ENCODE measurements around the gene EOLA1.
"Not testable (repeated sequence)": the region's sequence is repeated elsewhere in the genome, so short reads cannot be mapped to it uniquely, and the experiment has no call there.

DNA sequence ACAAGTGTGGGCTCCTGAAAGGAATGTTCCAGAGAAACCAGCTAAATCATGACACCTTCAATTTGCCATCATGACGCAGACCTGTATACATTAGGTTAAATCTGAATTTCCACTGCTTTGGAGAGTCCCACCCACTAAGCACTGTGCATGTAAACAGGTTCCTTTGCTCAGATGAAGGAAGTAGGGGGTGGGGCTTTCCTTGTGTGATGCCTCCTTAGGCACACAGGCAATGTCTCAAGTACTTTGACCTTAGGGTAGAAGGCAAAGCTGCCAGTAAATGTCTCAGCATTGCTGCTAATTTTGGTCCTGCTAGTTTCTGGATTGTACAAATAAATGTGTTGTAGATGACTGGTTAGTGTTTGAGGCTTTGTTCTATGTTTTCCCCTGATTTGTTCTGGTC lies 6.2 kb downstream of the EOLA1 start:
- TF ChIP-seq, protein P1, sequence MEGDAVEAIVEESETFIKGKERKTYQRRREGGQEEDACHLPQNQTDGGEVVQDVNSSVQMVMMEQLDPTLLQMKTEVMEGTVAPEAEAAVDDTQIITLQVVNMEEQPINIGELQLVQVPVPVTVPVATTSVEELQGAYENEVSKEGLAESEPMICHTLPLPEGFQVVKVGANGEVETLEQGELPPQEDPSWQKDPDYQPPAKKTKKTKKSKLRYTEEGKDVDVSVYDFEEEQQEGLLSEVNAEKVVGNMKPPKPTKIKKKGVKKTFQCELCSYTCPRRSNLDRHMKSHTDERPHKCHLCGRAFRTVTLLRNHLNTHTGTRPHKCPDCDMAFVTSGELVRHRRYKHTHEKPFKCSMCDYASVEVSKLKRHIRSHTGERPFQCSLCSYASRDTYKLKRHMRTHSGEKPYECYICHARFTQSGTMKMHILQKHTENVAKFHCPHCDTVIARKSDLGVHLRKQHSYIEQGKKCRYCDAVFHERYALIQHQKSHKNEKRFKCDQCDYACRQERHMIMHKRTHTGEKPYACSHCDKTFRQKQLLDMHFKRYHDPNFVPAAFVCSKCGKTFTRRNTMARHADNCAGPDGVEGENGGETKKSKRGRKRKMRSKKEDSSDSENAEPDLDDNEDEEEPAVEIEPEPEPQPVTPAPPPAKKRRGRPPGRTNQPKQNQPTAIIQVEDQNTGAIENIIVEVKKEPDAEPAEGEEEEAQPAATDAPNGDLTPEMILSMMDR (IDR thresholded peaks at IDR 0.05): not testable (repeated sequence)
- not testable (repeated sequence) for TF ChIP-seq EZH2 (IDR thresholded peaks at IDR 0.05; ENCODE audit: borderline replicate concordance, insufficient read depth, low read depth, low read length, poor library complexity, severe bottlenecking)
